CD4-positive, alpha-beta T cell treated with Interleukin-6 for 4 hours (primary cell): Measurements from ENCODE around the gene BPI.
"Not testable (repeated sequence)": the region's sequence is repeated elsewhere in the genome, so short reads cannot be mapped to it uniquely, and the experiment has no call there.

Experiments
- DNase-seq: peaks from one replicate; pipeline ENCODE4 v3.0.0-alpha.2; 2020; ENCODE audit warnings: mixed read lengths

The BPI gene

DNA sequence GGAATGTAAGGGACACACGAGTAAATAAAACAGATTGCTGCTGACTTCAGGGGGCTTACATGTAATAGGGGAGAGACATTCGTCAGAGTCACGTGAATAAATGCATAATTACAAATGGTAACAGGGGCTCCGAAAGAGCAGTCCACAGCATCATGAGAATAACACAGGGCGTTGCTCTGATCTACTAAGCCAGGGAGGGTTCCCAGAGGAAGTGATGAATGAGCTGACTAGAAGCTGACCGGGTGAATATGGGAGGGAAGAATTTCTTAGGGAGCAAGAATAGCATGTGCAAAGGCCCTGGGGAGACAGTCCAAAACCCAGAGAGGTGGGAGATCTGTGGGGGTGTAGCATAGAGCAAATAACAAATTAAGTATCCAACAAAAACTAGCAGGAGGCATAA is 2.4 kb downstream of the BPI start:
- DNase-seq = no peak

- DNase-seq = no peak
Observed at GRCh38 chr20:38307371-38308046, 3.6 kb downstream of the BPI start.

DNA sequence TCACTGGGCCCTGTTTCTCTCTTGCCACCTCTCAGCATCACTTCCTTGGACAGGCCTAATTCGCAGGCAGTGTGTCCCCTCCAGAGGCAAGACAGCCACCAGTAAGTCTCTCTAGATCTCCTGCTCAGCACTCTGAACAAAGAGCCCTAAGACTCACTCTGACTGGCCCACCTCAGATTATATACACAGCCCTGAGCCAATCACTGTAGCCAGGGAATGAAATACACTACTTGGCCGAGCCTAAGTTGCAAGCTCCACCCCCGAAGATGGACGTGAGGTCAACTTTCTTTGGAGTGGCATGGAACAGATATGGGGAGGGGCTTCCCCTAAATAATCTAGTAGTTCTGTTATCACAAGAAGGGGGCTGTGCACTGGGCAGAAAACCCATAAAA is 4.1 kb downstream of the BPI start:
- DNase-seq = no peak

DNA sequence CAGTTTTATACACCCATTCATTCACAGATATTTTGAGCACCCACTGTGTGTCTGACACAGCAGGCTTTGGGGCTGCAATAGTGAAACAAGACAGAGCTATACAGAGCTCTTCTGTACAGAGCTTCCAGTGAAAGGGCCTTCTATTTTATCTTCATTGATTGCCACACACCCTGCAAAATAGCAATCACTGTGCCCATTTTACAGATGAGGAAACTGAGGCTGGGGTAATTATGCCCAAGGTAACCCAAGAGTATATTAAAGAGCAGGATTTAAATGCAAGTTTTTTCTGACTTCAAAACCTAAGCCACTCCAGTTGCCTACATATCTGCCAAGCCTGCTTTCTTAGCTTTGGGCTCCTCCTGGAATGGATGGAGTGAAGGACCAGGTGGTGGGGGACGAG is 4.5 kb downstream of the BPI start:
- no peak for DNase-seq

DNA sequence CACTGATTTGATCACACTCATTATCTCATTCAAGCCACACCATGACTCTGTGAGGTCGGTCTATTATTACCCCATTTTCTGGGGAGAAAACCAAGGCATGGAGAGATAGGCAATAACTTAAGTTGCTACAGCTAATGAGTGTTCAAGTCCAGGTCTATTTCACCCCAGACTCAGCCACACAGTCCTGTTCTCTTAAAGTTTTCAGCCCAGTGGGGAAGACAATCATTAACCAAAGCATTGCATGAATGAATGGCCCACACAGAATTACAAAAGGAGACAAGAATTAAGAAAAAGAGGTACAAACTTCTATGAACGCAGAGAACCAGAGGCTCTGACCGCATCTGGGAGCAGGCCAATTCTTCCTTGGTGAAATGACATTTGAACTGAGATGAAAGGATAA is 7.1 kb downstream of the BPI start:
- DNase-seq = no peak

DNA sequence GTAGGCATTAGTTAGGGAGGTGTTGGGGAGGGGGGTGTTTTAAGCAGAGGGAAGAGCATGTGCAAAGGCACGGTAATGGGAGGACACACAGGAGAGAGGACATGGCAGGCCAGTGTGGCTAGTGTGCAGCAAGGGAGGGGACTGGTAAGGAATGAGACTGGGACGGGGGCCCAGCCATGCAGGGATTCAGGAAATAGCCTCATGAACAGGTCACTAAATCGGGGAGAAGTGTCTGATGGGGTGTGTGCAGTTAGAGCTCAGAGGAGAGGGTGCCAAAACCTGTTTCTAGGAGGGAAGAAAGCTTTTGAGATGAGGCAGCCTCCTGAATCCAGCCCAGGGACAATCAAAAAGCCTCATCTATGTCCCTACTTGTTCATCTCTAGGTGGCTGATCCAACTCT is 7.5 kb downstream of the BPI start:
- no peak for DNase-seq

- no peak for DNase-seq
Observed at GRCh38 chr20:38313676-38314075, 9.7 kb downstream of the BPI start.

GRCh38 chr20:38314350-38314749 is 10.4 kb downstream of the BPI start:
- DNase-seq = not testable (repeated sequence)

DNA sequence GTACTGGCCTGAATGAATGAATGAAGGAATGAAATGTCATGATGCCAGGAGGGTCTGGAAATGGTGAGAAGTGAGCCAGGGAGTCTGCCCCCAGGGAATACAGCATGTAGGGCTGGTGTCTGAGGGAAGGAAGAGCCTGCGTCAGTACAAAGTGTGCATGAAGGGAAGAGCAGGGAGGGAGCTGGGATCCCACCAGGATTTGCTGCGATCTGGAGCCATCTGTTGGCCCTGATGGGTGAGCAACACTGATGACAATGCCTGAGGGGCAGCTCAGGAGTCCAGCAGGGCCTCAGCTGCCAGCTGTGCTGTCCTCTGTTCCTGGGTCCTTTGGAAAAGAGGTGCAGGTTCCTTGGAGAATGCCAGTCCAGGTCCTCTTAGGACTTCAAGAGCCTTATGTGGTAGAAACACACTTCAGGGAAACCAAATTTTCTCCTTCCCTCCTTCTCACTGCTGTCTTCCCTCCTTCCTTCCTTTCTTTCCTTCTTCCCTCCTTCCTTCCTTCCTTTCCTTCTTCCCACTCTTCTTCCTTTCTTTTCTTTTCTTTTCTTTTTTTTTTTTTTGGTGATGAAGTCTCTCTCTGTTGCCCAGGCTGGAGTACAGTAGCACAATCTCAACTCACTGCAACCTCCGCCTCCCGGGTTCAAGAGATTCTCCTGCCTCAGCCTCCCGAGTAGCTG is 11.5 kb downstream of the BPI start:
- DNase-seq = no peak

- no peak for DNase-seq
Observed at GRCh38 chr20:38316341-38316740, 12.4 kb downstream of the BPI start.

DNA sequence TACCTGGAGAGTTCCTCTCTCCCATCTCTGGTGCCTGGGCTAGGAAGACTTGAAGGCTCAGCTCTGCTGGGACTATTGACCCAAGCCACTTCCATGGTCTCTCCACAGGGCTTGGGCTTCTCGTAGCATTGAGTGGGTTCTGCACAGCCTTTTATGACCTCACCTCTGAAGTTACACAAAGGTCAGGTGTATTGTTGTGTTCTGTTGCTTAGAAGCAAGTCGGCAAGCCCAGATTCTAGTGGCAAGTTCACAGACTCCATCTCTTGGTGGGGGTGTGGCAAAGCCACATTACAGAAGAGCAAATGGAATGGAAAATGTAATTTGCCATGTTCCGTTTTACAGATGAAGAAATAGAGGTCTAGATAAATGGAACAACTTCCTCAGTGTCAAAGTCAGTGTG is 13.5 kb downstream of the BPI start:
- DNase-seq = no peak

DNA sequence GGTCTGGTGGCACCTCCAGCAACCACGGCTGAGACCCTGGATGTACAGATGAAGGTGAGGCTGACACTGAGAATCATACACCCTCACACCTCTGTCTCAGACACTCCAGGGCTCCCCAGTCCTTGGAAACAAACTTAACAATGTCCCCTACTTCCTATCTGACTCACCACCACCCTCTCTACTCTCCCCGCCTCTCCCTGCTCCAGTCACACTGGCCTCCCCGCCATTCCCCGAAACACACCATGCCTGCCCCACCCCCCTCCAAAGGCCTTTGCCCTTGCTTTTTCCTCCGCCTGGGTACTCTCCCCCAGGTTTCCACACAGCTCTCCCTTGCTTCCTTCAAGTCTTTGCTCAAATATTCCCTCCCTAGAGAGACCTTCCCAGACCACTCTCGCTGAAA is 16.3 kb downstream of the BPI start:
- DNase-seq = no peak

DNA sequence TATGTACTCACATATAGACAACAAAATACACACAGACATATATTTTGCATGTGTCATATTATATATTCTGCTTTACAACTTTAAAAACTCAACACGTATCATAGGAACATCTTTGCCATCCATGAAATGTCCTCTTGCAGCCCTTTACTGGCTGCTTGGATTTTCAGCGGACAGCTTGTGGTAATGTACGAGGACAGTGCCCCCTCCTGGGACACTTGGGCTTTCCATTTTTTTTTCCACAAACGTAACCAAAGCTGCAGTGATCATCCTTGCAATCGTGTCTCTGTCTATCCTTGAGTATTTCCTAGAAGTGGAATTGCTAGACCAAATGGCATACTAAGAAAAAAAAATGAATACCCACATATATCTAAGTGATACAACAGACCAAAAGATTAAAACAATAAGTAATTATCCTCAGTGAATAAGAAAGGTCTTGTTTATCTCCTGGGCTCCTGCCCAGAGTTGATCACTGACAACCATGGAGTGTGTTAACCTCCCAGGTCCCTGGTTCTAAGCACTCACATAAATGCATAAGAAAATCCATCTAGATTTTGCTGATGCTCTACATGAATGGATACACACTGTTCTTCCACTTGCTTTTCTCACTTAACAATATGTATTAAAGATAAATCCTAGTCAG is 18.1 kb downstream of the BPI start:
- no peak for DNase-seq

DNA sequence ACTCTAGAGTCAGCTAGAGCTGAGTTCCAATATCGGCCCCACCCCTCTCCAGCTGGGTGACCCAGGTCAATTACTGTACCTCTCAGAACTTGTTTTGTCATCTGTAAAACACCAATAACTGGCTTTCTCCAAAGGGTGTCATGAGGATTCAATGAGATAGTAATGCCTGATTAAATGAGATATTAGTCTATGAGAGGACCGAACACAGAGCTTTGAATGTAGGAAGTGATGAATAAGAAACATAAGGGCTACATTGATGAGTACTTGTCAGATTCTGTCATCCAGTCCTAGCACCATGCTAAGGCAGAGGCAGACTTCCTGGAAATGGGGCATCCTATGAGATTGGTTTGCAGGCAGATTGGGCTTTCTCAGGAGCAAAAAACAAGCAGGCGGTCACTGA is 20.2 kb downstream of the BPI start:
- no peak for DNase-seq

- no peak for DNase-seq
Observed at GRCh38 chr20:38325167-38325566, 21.2 kb downstream of the BPI start.

DNA sequence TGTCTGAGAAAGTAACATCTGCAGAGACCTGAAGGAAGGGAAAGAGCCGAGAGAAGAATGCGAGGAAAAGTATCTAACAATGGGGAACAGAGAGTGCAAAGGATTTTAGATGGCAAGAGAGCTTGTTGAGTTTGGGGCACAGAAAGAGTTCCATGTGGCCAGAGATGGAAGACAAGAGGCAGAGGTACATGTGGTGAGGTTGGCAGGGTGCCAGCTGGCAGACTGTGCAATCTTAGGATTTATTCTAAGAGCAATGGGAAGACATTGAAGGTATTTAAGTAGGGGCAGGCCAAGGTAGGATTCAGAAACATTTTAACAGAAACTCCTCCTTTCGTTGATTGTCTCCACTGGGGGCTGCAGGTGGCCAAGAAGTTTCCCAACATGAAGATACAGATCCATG is 21.9 kb downstream of the BPI start:
- DNase-seq = no peak

- no peak for DNase-seq
Observed at GRCh38 chr20:38326309-38326708, 22.4 kb downstream of the BPI start.

DNA sequence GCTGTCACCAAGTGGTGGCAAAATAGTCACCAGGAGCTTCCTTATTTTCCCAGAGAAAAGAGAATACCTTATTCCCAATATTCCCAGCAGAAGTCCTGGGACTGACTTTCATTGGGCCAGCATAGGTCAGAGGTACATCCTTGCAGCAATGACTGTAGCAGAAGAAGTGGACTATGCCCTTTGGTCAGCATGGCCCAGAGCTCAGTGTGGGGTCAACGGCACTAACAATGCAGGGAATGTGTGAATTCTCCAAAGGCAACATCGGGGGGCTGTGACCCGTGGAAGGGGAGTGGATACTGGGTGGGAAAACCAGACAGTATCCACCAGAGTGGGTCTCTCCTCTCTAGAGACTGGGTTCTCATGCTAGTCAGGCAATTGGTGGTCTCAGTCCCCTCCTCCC is 26.7 kb downstream of the BPI start:
- no peak for DNase-seq

DNA sequence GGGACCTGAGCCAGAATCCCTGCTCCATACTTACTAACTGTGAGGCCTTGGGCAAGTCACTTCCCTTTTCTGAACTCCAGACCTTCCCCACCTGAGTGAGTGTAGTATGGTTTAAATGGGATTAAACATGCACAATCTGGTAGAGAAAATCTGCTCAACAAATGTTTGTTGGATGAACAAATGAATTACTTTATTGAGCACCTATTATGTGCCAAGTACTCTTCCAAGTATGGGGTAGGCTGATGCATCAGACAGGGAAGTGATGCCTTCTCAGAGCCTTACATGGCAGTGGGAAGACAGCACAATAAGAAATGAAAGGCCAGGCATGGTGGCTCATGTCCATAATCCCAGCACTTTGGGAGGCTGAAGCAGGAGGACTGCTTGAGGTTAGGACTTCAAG is 27.3 kb downstream of the BPI start:
- no peak for DNase-seq

GRCh38 chr20:38331814-38332213 is 27.9 kb downstream of the BPI start:
- DNase-seq = no peak

GRCh38 chr20:38334016-38334415 is 30.1 kb downstream of the BPI start:
- DNase-seq = no peak

DNA sequence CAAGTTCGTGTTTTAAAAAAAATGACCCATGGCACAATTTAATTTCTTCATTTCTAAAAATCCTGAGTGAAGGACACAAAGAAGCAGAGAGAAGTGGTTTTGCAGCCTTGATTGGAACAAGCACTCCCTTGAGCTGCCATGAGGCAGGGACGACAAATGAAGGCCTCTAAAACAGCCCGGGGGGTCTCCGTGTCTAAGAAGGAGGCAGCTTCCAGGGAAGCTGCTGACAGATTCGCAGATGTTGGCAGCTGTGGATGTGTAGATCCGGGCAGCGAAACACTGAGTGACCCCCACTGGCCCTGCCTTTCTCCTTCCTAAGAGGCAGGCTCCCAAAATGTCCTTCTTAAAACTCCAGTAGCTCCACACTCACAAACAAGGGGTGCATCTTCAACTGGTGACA is 32.8 kb downstream of the BPI start:
- DNase-seq = no peak

DNA sequence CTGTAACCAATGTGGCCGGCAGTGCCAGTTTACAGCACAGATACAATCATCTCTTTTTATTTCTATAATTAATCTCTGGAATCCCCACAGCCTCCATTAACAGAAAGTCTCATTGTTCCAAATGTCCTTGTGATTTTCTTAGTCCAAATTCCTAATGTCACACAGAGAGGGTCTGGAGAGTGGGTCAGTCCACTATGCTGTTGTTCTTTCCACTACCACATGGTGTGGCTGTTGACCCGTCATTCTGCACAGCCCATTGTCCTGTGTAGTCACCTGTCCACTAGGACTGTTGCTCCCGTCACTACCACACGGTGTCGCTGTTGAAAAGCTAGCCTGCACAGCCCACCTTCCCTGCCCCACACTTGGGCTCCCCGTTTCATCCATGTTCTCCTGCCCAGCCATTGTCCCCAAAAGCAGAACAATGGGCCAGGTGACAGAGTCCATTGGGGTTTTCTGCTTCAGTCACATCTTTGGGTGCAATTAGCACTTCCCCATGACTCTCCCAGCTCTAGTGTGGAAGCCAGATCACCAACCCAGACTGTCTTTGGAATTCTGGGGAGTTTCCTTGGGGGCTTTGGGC is 33.7 kb downstream of the BPI start:
- no peak for DNase-seq

DNA sequence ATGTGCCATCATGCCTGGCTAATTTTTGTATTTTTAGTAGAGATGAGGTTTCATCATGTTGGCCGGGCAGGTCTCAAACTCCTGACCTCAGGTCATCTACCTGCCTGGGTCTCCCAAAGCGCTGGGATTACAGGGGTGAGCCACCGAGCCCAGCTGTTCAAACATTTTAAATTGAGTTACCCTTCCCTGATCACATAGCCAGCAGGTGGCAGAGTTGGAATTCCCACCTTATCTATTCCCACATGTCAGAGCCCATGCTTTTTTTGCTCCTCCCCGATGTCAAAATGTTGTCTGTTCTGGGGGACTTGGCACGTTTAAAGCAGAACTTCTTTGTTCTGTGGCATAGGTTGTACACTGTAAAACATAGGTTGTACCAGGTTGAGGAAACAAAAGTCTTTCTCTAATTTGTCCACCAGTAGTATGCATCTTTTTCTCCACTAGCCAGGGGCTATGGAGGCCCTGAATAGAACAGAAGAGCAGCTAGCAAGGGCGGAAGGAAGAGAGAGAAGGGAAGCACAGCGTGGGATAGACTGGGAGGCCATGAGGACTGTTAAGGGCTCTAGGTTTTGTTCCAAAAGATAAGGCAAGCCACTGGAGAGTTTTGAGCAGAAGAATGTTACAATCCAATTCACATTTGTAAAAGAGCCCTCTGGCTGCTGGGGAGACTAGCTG is 35.0 kb downstream of the BPI start:
- DNase-seq = no peak
